A673 (cell line): ENCODE data around the gene CRYBG2. TPM values are rescaled to one million over a fixed set of nuclear protein-coding genes. Genes with fewer than 3 reads are reported as not detected.
A peak's percentile ranks its signal among the peaks of the same experiment; 100 is the strongest.
"Not testable (repeated sequence)": the region's sequence is repeated elsewhere in the genome, so short reads cannot be mapped to it uniquely, and the experiment has no call there.

ENCODE experiments used
- BruUV-seq: library from RNA; stranded (reverse); fragments of 400-500 nt; replicated peaks from 2 replicates; lab custom pipeline; 2021; lab: Mats Ljungman, UMichigan
- CTCF ChIA-PET: fragments of 300-600 bp; sonication (Branson Sonifier 250); formaldehyde crosslinking; loops from one replicate; lab custom pipeline; 2022; ENCODE audit warnings: antibody characterized with exemption; lab: Charles Lee
- POLR2A ChIA-PET: fragments of 300-600 bp; sonication (Branson Sonifier 250); formaldehyde crosslinking; loops from one replicate; lab custom pipeline; 2022; ENCODE audit warnings: antibody characterized with exemption; ENCODE audit not compliant: low non-redundant PET; lab: Charles Lee
- DNase-seq: peaks from one replicate; pipeline ENCODE4 v3.0.0-alpha.2; 2015; ENCODE audit warnings: low spot score
- H3K27ac ChIP-seq: fragments of 200-600 bp; sonication (generic); 2 replicates; pipeline ENCODE4 v1.5.1; 2016; ENCODE audit warnings: mixed run types, low read depth, mild to moderate bottlenecking, mixed read lengths, antibody characterized with exemption, low read length; ENCODE audit not compliant: poor library complexity, severe bottlenecking
- H3K27me3 ChIP-seq: fragments of 200-600 bp; sonication (generic); replicated peaks from 2 replicates; pipeline ENCODE4 v1.6.1; 2017; ENCODE audit warnings: mixed run types, low read depth, mild to moderate bottlenecking, mixed read lengths, antibody characterized with exemption, low read length; ENCODE audit not compliant: insufficient read depth, poor library complexity
- H3K36me3 ChIP-seq: fragments of 200-600 bp; sonication (generic); 2 replicates; pipeline ENCODE4 v1.6.1; 2016; ENCODE audit warnings: mixed run types, mild to moderate bottlenecking, mixed read lengths, antibody characterized with exemption, low read length; ENCODE audit not compliant: insufficient read depth, poor library complexity, severe bottlenecking
- H3K4me1 ChIP-seq: fragments of 200-600 bp; sonication (generic); 2 replicates; pipeline ENCODE4 v1.6.1; 2017; ENCODE audit warnings: mixed run types, mild to moderate bottlenecking, mixed read lengths, antibody characterized with exemption, low read length; ENCODE audit not compliant: insufficient read depth, poor library complexity, severe bottlenecking
- H3K4me3 ChIP-seq: fragments of 200-600 bp; sonication (generic); 2 replicates; pipeline ENCODE4 v1.5.1; 2016; ENCODE audit warnings: low read depth, mixed run types, mild to moderate bottlenecking, mixed read lengths, low read length; ENCODE audit not compliant: poor library complexity, severe bottlenecking
- H3K9me3 ChIP-seq: fragments of 200-600 bp; sonication (generic); 2 replicates; pipeline ENCODE4 v1.6.1; 2016; ENCODE audit warnings: mixed run types, low read depth, mild to moderate bottlenecking, mixed read lengths, antibody characterized with exemption, low read length; ENCODE audit not compliant: poor library complexity, severe bottlenecking
- CTCF ChIP-seq: fragments of 300-800, 200-600 bp; sonication (generic); conservative IDR thresholded peaks from 2 replicates; pipeline ENCODE4 v1.5.1; 2017; ENCODE audit warnings: low read depth, mild to moderate bottlenecking, antibody characterized with exemption, low read length, moderate library complexity, mixed read lengths
- EZH2 ChIP-seq: fragments of 200-600 bp; sonication (generic); IDR thresholded peaks from 2 replicates; pipeline ENCODE4 v1.6.1; 2017; ENCODE audit warnings: borderline replicate concordance, low read depth, mild to moderate bottlenecking, mixed read lengths, antibody characterized with exemption, low read length; ENCODE audit not compliant: poor library complexity, severe bottlenecking
- intact Hi-C: fragments of 100-400 bp; cut with micrococcal nuclease; formaldehyde crosslinking; loops from one replicate; pipeline ENCODE4 v1.10.0; 2022; ENCODE audit not compliant: unreplicated experiment
- total RNA-seq: library from RNA; stranded (reverse); gene quantifications from 2 replicates; pipeline ENCODE4 v1.2.3, GENCODE V29; 2021

The CRYBG2 gene
- total RNA-seq, 1 experiment from 2014 or later = not detected

- no peaks in the 10 kb centered on the region for H3K9me3 ChIP-seq
- BruUV-seq = no TSS peak
- POLR2A ChIA-PET = no interaction called here
- no peaks in the 10 kb centered on the region for H3K4me1 ChIP-seq
- H3K4me3 ChIP-seq = peak overlapping the region; percentile 43
- H3K27me3 ChIP-seq = no peaks in the 10 kb centered on the region
- intact Hi-C loops = no loop called here
- no peaks in the 10 kb centered on the region for H3K36me3 ChIP-seq
- DNase-seq = peak; percentile 65
- no peak overlapping the region for H3K27ac ChIP-seq
- CTCF ChIA-PET = no interaction called here
- no peak for TF ChIP-seq CTCF
- no peak for TF ChIP-seq EZH2
These were observed 17.3 kb downstream of the CRYBG2 start for GRCh38 chr1:26336477-26337205.

DNA sequence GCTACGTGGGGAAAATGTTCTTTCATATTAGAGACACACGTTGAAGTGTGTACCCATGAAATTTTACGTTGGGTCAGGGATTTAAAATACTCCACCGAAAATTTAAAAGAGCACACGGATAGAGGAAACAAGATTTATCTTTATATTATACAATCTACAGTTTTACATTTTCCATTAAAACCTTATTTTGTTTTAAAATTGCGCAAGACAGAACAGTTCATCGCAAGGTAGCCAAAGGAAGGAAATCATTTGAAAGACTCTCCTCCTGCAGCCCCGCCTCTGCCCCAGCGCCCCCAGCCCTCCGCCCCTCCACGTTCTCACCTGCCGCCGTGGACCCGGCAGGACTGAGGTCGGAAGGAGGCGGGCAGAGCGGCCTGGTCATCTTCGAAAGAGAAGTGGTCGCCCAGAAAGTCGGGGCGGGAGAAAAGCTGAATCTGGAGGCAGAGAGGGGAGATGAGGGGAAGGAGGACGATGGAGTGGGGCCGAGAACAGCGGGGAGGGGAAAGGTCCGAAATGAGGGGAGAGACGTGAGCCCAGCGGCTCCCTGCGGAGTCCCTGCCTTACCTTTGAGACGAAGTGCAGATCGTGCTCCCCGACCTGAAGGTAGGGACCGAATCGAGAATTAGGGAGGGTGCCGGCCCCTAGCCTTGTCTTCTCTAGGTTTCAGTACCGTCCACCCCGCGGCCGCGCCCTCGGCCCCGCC, 18.0 kb downstream of the CRYBG2 start:
- TF ChIP-seq EZH2 (no peak), CTCF (no peak)
- no peak overlapping the region for H3K27ac ChIP-seq
- no TSS peak for BruUV-seq
- H3K27me3 ChIP-seq = no peaks in the 10 kb centered on the region
- ChIA-PET CTCF (interaction anchor here (0.6 kb wide), 1 partner anchor 324 kb away, joined by 3 read pairs; no protein-coding TSS in a partner anchor), POLR2A (no interaction called here)
- DNase-seq = no peak
- intact Hi-C loops = no loop called here
- no peaks in the 10 kb centered on the region for H3K36me3 ChIP-seq
- no peaks in the 10 kb centered on the region for H3K9me3 ChIP-seq
- H3K4me1 ChIP-seq = no peaks in the 10 kb centered on the region
- peak overlapping the region; percentile 43 for H3K4me3 ChIP-seq

DNA sequence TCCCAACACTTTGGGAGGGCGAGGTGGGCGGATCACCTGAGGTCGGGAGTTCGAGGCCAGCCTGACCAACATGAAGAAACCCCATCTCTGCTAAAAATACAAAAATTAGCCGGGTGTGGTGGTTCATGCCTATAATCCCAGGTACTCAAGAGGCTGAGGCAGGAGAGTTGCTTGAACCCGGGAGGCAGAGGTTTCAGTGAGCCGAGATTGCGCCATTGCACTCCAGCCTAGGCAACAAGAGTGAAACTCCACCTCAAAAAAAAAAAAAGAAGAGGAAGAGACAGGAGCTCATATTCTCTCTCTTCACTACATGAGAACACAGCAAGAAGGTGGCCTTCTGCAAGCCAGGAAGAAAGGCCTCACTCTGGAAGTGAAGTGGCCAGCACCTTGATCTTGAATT, 20.6 kb downstream of the CRYBG2 start:
- H3K4me1 ChIP-seq, H3K27me3 ChIP-seq, POLR2A ChIA-PET, H3K36me3 ChIP-seq, DNase-seq, H3K9me3 ChIP-seq, H3K27ac ChIP-seq, H3K4me3 ChIP-seq, BruUV-seq, intact Hi-C loops: not testable (repeated sequence)
- CTCF ChIA-PET = interaction anchor here (0.6 kb wide), 1 partner anchor 45 kb away, joined by 3 read pairs; no protein-coding TSS in a partner anchor
